KMS-11 (cell line): ENCODE results near the gene PPP1R12C.

Experiments used
- H2AFZ ChIP-seq: fragments of 200-600 bp; sonication (generic); 2 replicates; pipeline ENCODE4 v1.6.1; 2016; ENCODE audit warnings: antibody characterized with exemption, mixed run types, low read depth
- H3K27ac ChIP-seq: fragments of 200-600 bp; sonication (generic); 2 replicates; pipeline ENCODE4 v1.6.1; 2016; ENCODE audit warnings: mild to moderate bottlenecking, mixed run types
- H3K27me3 ChIP-seq: fragments of 200-600 bp; sonication (generic); 2 replicates; pipeline ENCODE4 v1.6.1; 2017; ENCODE audit warnings: mild to moderate bottlenecking, low read depth, mixed run types, moderate library complexity; ENCODE audit not compliant: insufficient read depth
- H3K36me3 ChIP-seq: fragments of 200-600 bp; sonication (generic); 2 replicates; pipeline ENCODE4 v1.6.1; 2017; ENCODE audit warnings: mild to moderate bottlenecking, mixed run types; ENCODE audit not compliant: insufficient read depth
- H3K4me1 ChIP-seq: fragments of 200-600 bp; sonication (generic); 2 replicates; pipeline ENCODE4 v1.6.1; 2016; ENCODE audit warnings: mild to moderate bottlenecking, low read depth, mixed run types; ENCODE audit not compliant: poor library complexity, severe bottlenecking
- H3K4me2 ChIP-seq: fragments of 200-600 bp; sonication (generic); 2 replicates; pipeline ENCODE4 v1.7.0; 2016; ENCODE audit warnings: mild to moderate bottlenecking, mixed run types
- H3K4me3 ChIP-seq: fragments of 200-600 bp; sonication (generic); IDR thresholded peaks from 2 replicates; pipeline ENCODE4 v1.6.1; 2017; ENCODE audit warnings: low read depth, low read length, mixed read lengths; ENCODE audit not compliant: insufficient read depth
- H3K79me2 ChIP-seq: fragments of 200-600 bp; sonication (generic); 2 replicates; pipeline ENCODE4 v1.6.1; 2016; ENCODE audit warnings: low read depth, mixed run types; ENCODE audit not compliant: insufficient read depth
- H3K9ac ChIP-seq: fragments of 200-600 bp; sonication (generic); 2 replicates; pipeline ENCODE4 v1.6.1; 2016; ENCODE audit warnings: mild to moderate bottlenecking, mixed run types
- H4K20me1 ChIP-seq: fragments of 200-600 bp; sonication (generic); 2 replicates; pipeline ENCODE4 v1.6.1; 2016; ENCODE audit warnings: mild to moderate bottlenecking, mixed run types; ENCODE audit not compliant: insufficient read depth
- TF ChIP-seq, protein P1 (sequence below): fragments of 200-600 bp; sonication (generic); conservative IDR thresholded peaks from 2 replicates; pipeline ENCODE4 v1.6.1; 2017; ENCODE audit warnings: low read depth, mild to moderate bottlenecking, antibody characterized with exemption, low read length, moderate library complexity, mixed read lengths

The PPP1R12C gene

DNA sequence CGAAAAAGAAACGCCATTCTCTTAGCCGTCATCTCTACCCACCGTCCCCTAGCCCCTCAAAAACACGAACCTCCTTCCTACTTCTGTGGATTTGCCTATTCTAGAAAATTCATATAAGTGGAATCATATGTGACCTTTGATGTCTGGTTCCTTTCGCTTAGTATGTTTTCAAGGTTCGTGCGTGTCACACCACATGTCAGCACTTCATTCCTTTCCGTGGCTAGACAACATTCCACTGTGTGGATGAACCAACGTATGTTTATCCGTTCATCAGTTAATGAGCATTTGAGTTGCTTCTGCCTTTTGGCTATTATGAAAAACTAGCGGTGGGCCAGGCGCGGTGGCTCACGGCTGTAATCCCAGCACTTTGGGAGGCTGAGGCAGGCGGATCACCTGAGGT is 14.0 kb upstream of the PPP1R12C start:
- H3K9ac ChIP-seq: no peak overlapping the region
- no peaks in the 10 kb centered on the region for H4K20me1 ChIP-seq
- H3K36me3 ChIP-seq: no peaks in the 10 kb centered on the region
- no peaks in the 10 kb centered on the region for H3K4me1 ChIP-seq
- TF ChIP-seq, protein P1, sequence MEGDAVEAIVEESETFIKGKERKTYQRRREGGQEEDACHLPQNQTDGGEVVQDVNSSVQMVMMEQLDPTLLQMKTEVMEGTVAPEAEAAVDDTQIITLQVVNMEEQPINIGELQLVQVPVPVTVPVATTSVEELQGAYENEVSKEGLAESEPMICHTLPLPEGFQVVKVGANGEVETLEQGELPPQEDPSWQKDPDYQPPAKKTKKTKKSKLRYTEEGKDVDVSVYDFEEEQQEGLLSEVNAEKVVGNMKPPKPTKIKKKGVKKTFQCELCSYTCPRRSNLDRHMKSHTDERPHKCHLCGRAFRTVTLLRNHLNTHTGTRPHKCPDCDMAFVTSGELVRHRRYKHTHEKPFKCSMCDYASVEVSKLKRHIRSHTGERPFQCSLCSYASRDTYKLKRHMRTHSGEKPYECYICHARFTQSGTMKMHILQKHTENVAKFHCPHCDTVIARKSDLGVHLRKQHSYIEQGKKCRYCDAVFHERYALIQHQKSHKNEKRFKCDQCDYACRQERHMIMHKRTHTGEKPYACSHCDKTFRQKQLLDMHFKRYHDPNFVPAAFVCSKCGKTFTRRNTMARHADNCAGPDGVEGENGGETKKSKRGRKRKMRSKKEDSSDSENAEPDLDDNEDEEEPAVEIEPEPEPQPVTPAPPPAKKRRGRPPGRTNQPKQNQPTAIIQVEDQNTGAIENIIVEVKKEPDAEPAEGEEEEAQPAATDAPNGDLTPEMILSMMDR: no peak
- H3K79me2 ChIP-seq: no peaks in the 10 kb centered on the region
- no peak overlapping the region for H2AFZ ChIP-seq
- peaks cover 93% of the 10 kb centered on the region for H3K27me3 ChIP-seq
- no peak overlapping the region for H3K4me3 ChIP-seq
- H3K4me2 ChIP-seq: no peak overlapping the region
- no peak overlapping the region for H3K27ac ChIP-seq

DNA sequence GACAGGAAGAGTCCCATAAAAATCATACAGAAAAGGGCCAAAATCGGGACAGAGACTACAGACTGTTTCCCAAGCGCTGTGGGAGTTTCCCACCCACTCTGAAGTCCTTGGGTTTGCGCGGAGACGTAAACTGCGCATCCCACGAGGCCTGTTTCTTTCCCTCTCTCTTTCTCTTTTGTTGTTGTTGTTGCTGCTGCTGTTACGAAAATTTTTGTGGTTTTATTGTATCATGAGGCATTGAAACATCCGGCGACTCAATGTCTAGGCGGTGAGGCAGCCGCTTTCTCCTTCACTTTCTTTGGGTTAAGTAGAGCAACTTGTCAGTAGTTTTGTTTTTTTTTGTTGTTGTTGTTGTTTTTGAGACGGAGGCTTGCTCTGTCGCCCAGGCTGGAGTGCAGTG is 1.6 kb upstream of the PPP1R12C start:
- Histone ChIP-seq H3K27me3 (peaks cover 39% of the 10 kb centered on the region), H2AFZ (no peak overlapping the region), H3K9ac (no peak overlapping the region), H3K4me2 (no peak overlapping the region), H3K36me3 (no peaks in the 10 kb centered on the region), H3K4me1 (peaks cover 10% of the 10 kb centered on the region), H3K27ac (no peak overlapping the region), H4K20me1 (no peaks in the 10 kb centered on the region), H3K4me3 (no peak overlapping the region), H3K79me2 (peaks cover 30% of the 10 kb centered on the region)
- TF ChIP-seq, protein P1: no peak

DNA sequence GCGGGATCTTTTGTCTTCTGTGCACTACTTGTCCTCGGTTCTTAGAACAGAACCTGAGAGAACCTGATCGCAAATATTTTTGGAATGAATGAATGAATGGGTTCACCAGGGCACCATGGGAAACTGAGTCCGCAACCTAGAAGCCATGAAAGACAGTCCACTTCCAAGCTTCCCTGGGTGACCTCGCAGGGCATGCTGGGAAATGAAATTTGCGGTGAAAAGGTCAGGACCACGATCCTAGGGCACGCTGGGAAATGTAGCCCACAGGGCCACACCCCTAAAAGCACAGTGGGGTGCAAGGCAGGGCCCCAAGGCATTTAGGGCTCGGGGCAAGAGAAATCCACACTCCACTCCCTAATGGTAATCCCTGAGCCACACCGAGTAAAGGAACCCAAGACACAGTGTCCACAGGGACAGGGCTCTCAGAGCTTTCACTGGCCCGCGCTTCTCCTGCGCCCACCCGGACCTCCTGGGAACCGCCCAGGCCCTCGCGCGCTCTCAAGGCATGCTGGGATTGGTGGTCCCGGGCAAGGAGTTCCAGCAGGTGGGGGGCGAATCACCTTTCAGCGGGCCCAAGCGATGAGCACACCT is 1.1 kb upstream of the PPP1R12C start:
- Histone ChIP-seq H2AFZ (peak overlapping the region; percentile 77), H3K9ac (no peak overlapping the region; the same call in 1 of the 2 replicates), H3K36me3 (no peaks in the 10 kb centered on the region), H4K20me1 (no peaks in the 10 kb centered on the region), H3K27ac (no peak overlapping the region), H3K27me3 (peaks cover 33% of the 10 kb centered on the region), H3K4me1 (peaks cover 10% of the 10 kb centered on the region), H3K4me3 (no peak overlapping the region), H3K79me2 (peaks cover 34% of the 10 kb centered on the region), H3K4me2 (peak overlapping the region; percentile 39)
- TF ChIP-seq, protein P1: no peak

DNA sequence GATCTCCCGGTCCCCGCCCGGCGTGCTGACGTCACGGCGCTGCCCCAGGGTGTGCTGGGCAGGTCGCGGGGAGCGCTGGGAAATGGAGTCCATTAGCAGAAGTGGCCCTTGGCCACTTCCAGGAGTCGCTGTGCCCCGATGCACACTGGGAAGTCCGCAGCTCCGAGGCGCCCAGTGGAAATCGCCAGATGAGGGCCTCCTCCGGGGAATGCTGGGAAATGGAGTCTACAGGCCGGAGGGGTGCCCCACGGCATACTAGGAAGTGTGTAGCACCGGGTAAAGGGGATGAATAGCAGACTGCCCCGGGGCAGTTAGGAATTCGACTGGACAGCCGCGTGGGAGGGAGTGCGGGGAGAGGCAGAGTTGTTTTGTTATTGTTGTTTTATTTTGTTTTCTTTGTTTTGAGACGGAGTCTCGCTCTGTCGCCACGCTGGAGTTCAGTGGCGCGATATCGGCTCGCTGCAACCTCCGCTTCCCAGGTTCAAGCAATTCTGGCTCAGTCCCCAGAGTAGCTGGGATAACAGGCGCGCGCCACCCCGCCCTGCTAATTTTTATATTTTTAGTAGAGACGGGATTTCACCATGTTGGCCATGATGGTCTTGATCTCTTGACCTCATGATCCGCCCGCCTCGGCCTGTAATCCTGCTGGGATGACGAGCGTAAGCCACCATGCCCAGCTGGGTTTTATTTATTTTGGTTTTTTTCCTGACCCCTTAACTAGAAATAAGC is 390 bp upstream of the PPP1R12C start:
- peak overlapping the region; percentile 77 for H2AFZ ChIP-seq
- H3K27ac ChIP-seq: no peak overlapping the region
- H3K4me1 ChIP-seq: peaks cover 10% of the 10 kb centered on the region

More for the DNA sequence above, 390 bp upstream of the PPP1R12C start:
- H3K9ac ChIP-seq: no peak overlapping the region; the same call in 1 of the 2 replicates
- no peaks in the 10 kb centered on the region for H4K20me1 ChIP-seq
- H3K36me3 ChIP-seq: no peaks in the 10 kb centered on the region
- peaks cover 40% of the 10 kb centered on the region for H3K79me2 ChIP-seq
- no peak overlapping the region for H3K4me3 ChIP-seq
- peaks cover 26% of the 10 kb centered on the region for H3K27me3 ChIP-seq
- peak overlapping the region; percentile 39 for H3K4me2 ChIP-seq
- TF ChIP-seq, protein P1: no peak
